SK-N-SH treated with all-trans-retinoic acid at 6 μM for 48 hours (cell line): ENCODE measurements around the gene MRPL17.

ENCODE experiments used
- BACH2 ChIP-seq: fragments of 250-450 bp; sonication (Bioruptor Pico); IDR thresholded peaks from 2 replicates; pipeline ENCODE4 v1.9.0; 2021; ENCODE audit warnings: mild to moderate bottlenecking, borderline replicate concordance
- CREB5 ChIP-seq: fragments of 250-450 bp; sonication (Bioruptor Pico); IDR thresholded peaks from 2 replicates; pipeline ENCODE4 v1.5.1; 2020; ENCODE audit warnings: low read depth, mild to moderate bottlenecking, moderate library complexity
- CSRNP3 ChIP-seq: fragments of 250-450 bp; sonication (Bioruptor Pico); IDR thresholded peaks from 2 replicates; pipeline ENCODE4 v1.5.1; 2021; ENCODE audit warnings: mild to moderate bottlenecking, moderate library complexity
- ESRRG ChIP-seq: fragments of 250-450 bp; sonication (Bioruptor Pico); IDR thresholded peaks from 2 replicates; pipeline ENCODE4 v1.6.1; 2021; ENCODE audit warnings: mild to moderate bottlenecking
- GLIS3 ChIP-seq: fragments of 250-450 bp; sonication (Bioruptor Pico); IDR thresholded peaks from 2 replicates; pipeline ENCODE4 v1.5.0; 2020; ENCODE audit warnings: mild to moderate bottlenecking, moderate library complexity
- RARB ChIP-seq: fragments of 250-450 bp; sonication (Bioruptor Pico); IDR thresholded peaks from 2 replicates; pipeline ENCODE4 v1.8.0; 2021; ENCODE audit warnings: mild to moderate bottlenecking, moderate library complexity
- SNAI2 ChIP-seq: fragments of 250-450 bp; sonication (Bioruptor Pico); IDR thresholded peaks from 2 replicates; pipeline ENCODE4 v1.5.0; 2020; ENCODE audit warnings: mild to moderate bottlenecking, moderate library complexity
- TOX ChIP-seq: fragments of 250-450 bp; sonication (Bioruptor Pico); IDR thresholded peaks from 2 replicates; pipeline ENCODE4 v1.8.0; 2021; ENCODE audit warnings: mild to moderate bottlenecking, moderate library complexity, borderline replicate concordance
- ZC3H10 ChIP-seq: fragments of 250-450 bp; sonication (Bioruptor Pico); IDR thresholded peaks from 2 replicates; pipeline ENCODE4 v1.5.1; 2021; ENCODE audit warnings: mild to moderate bottlenecking, moderate library complexity
- ZFP3 ChIP-seq: fragments of 250-450 bp; sonication (Bioruptor Pico); IDR thresholded peaks from 2 replicates; pipeline ENCODE4 v1.5.0; 2020; ENCODE audit warnings: mild to moderate bottlenecking, moderate library complexity

- TF ChIP-seq ZC3H10 (CRISPR knock-in tag): no peak
- TF ChIP-seq RARB (CRISPR knock-in tag): no peak
- TF ChIP-seq CREB5 (CRISPR knock-in tag): no peak
- TF ChIP-seq BACH2 (CRISPR knock-in tag): no peak
- no peak for TF ChIP-seq ESRRG (CRISPR knock-in tag)
- TF ChIP-seq SNAI2 (CRISPR knock-in tag): no peak
- TF ChIP-seq ZFP3 (CRISPR knock-in tag): no peak
- TF ChIP-seq TOX (CRISPR knock-in tag): no peak
- no peak for TF ChIP-seq GLIS3 (CRISPR knock-in tag)
- no peak for TF ChIP-seq CSRNP3 (CRISPR knock-in tag)
Measured at GRCh38 chr11:6682591-6682935, 577 bp downstream of the MRPL17 start.
